Esophagus muscularis mucosa (tissue), 4 donors: Measurements from ENCODE around the gene HOXD8. TPM values are rescaled to one million over a fixed set of nuclear protein-coding genes. Genes with fewer than 3 reads are reported as not detected.

Experiments
- DNase-seq: peaks from one replicate; pipeline ENCODE4 v3.0.0-alpha.2; 2017; ENCODE audit errors: extremely low spot score
- H3K27ac ChIP-seq, 4 donors: fragments of 200-600 bp; sonication (generic); replicated peaks in 1 of 4; 1 replicate in 3 of 4; 2 replicates in 1 of 4; pipeline ENCODE4 v1.5.1; 2016 to 2019; ENCODE audit warnings: mild to moderate bottlenecking in 1 of 4
- H3K27me3 ChIP-seq, 4 donors: fragments of 200-600 bp; sonication (generic); one replicate each; pipeline versions ENCODE4 v1.5.1 to v1.6.0; 2016 to 2019
- H3K36me3 ChIP-seq, 4 donors: fragments of 200-600 bp; sonication (generic); one replicate each; pipeline ENCODE4 v1.5.1; 2016 to 2019
- H3K4me1 ChIP-seq, 4 donors: fragments of 200-600 bp; sonication (generic); one replicate each; pipeline ENCODE4 v1.5.1; 2016 to 2019
- H3K4me3 ChIP-seq, 4 donors: fragments of 200-600 bp; sonication (generic); 1 replicate in 2 of 4; 2 replicates in 2 of 4; pipeline ENCODE4 v1.5.1; 2016 to 2019; ENCODE audit warnings: mild to moderate bottlenecking in 4 of 4, moderate library complexity in 1 of 4
- H3K9me3 ChIP-seq, 4 donors: fragments of 200-600 bp; sonication (generic); 1 replicate in 3 of 4; 2 replicates in 1 of 4; pipeline ENCODE4 v1.5.1; 2016 to 2019
- EP300 ChIP-seq: sonication (generic); formaldehyde crosslinking; IDR thresholded peaks from one replicate; pipeline ENCODE4 v1.6.1; 2017; ENCODE audit warnings: antibody characterized with exemption
- POLR2A ChIP-seq: fragments of 450-650 bp; IDR thresholded peaks from one replicate; pipeline ENCODE4 v1.6.1; 2017; ENCODE audit warnings: antibody characterized with exemption, moderate library complexity, mild to moderate bottlenecking, low read depth
- POLR2AphosphoS5 ChIP-seq, 2 donors: sonication (generic); formaldehyde crosslinking; IDR thresholded peaks; one replicate each; pipeline ENCODE4 v1.6.1; 2017; ENCODE audit warnings: antibody characterized with exemption in 2 of 2
- WGBS: methylation state at CpG from one replicate; pipeline ENCODE4 v1.1.5; 2018; 5-methylcytosine and 5-hydroxymethylcytosine counted together
- intact Hi-C: fragments of 100-400 bp; cut with DNase I; formaldehyde crosslinking; loops from one replicate; pipeline ENCODE4 v1.15.1; 2023
- total RNA-seq, 4 donors: library from RNA; depleted of rRNA; stranded (reverse); fragments of >200 nt; gene quantifications; one replicate each; pipeline versions ENCODE4 v1.1.0 to v1.2.1, GENCODE V29; 2016
- TF ChIP-seq, protein P1 (sequence below), 3 experiments: fragments of 200-600 bp in 2 of 3; fragments of 450-650 bp in 1 of 3; sonication (generic) in 2 of 3; IDR thresholded peaks; one replicate each; pipeline ENCODE4 v1.5.1; 2017 to 2019; ENCODE audit warnings: antibody characterized with exemption in 3 of 3, mild to moderate bottlenecking in 2 of 3, moderate library complexity in 1 of 3

The HOXD8 gene
- total RNA-seq, 4 donors from 2014 or later, result 3.7 to 4.8 (median 4.3) TPM

DNA sequence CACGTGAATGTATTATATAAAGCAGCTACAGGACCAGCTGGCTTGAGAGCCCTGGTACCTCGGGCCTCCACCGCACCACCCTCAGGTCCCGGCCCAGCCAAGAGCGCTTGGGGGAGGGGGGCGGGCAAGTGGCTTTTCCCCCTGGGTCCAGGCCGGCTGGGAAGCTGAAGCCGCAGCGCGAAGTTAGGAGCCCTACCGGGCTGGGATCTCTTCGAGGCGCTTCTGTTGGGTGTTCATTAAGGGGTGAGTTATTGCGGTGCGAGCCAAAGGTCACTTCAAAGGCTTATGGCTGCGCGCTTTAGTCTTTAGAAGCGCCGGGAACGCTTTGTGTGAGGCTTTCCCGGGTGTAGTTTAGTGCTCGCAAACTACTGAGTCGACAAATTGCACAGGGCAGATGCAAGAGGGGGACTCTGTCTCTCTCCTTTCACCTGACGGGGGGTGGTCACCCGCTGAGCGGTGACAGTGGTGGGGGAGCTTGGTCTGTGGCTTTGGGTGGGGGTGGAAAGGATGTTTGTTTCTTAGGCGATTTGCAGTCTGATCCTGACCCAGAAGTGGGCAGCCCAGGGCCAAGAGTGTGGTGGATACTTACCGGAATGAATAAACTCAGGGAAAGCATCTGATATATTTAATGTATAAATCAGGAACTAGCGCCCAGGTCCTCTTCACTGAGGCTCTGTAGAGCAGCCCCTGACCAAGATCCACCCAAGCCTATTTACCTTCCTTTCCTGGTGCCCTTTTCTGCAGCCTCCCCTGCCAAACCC, 33.6 kb downstream of the HOXD8 start:
- DNase-seq, result no peak
- peaks cover 0 to 100% (median 70%) of the 10 kb centered on the region in 4 donors for H3K27me3 ChIP-seq

DNA sequence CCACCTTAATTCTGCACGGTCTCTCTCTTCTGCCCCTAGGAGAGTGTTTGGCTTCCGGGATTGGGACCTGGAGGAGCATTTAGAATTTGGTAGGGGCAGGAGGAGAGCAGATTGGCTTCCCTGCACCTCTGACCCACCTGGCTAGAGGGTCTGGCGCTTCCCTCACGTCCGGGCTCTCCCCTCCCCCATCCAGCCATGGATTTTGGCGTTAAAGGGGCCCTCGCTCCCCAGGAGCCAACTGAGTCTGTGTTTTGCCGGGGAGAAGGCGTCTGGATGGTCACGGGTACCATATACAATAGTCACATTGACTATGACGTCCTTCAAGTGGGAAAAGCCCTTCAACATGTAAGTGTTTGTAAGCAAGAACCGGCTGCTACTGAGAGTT, 34.2 kb downstream of the HOXD8 start:
- 18% methylated on average over 12 of the region's 12 CpGs for WGBS
- intact Hi-C loops, result no loop called here
- Histone ChIP-seq H3K27me3 (peaks cover 0 to 100% (median 64%) of the 10 kb centered on the region in 4 donors), H3K27ac (no peak overlapping the region), H3K4me3 (no peak overlapping the region), H3K9me3 (peaks cover 0 to 5% (median 0%) of the 10 kb centered on the region in 4 donors), H3K4me1 (peaks cover 11 to 48% (median 38%) of the 10 kb centered on the region in 4 donors), H3K36me3 (no peaks in the 10 kb centered on the region)
- TF ChIP-seq POLR2A, result no peak
- TF ChIP-seq, protein P1, sequence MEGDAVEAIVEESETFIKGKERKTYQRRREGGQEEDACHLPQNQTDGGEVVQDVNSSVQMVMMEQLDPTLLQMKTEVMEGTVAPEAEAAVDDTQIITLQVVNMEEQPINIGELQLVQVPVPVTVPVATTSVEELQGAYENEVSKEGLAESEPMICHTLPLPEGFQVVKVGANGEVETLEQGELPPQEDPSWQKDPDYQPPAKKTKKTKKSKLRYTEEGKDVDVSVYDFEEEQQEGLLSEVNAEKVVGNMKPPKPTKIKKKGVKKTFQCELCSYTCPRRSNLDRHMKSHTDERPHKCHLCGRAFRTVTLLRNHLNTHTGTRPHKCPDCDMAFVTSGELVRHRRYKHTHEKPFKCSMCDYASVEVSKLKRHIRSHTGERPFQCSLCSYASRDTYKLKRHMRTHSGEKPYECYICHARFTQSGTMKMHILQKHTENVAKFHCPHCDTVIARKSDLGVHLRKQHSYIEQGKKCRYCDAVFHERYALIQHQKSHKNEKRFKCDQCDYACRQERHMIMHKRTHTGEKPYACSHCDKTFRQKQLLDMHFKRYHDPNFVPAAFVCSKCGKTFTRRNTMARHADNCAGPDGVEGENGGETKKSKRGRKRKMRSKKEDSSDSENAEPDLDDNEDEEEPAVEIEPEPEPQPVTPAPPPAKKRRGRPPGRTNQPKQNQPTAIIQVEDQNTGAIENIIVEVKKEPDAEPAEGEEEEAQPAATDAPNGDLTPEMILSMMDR (IDR thresholded peaks at IDR 0.05), result no peak
- no peak for TF ChIP-seq POLR2AphosphoS5 (IDR thresholded peaks at IDR 0.05)
- no peak for TF ChIP-seq EP300
- no peak for DNase-seq

More for the DNA sequence above, 33.6 kb downstream of the HOXD8 start:
- H3K4me3 ChIP-seq, result no peak overlapping the region
- WGBS, result 34% methylated on average over 19 of the region's 29 CpGs
- no peaks in the 10 kb centered on the region for H3K36me3 ChIP-seq
- peaks cover 0 to 5% (median 0%) of the 10 kb centered on the region in 4 donors for H3K9me3 ChIP-seq
- peaks cover 11 to 54% (median 43%) of the 10 kb centered on the region in 4 donors for H3K4me1 ChIP-seq
- TF ChIP-seq, protein P1 (IDR thresholded peaks at IDR 0.05), result no peak
- TF ChIP-seq EP300 (no peak), POLR2AphosphoS5 (IDR thresholded peaks at IDR 0.05) (no peak), POLR2A (no peak)
- no peak overlapping the region for H3K27ac ChIP-seq
- intact Hi-C loops, result no loop called here

DNA sequence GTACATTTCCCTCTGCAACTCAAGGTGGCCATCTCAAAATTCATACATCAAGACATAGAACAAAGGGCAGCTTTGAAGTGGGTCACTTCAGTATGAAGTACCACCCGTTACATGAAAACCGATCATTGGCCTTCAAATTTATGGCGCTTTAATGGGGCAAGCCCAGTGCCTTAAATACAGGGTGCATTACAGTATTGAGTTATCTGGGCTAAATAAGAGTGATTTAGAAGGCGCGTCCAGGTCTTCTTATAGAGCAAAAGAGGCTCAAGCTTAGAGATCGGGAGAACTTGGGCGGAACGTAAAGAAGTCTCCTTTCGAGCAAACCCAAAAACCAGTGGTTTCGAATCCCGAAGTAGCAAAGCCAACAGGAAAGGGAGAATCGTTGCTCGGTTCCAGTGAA, 34.7 kb downstream of the HOXD8 start:
- Histone ChIP-seq H3K36me3 (no peaks in the 10 kb centered on the region), H3K27ac (no peak overlapping the region), H3K9me3 (peaks cover 0 to 5% (median 0%) of the 10 kb centered on the region in 4 donors), H3K4me3 (no peak overlapping the region), H3K4me1 (peaks cover 11 to 42% (median 32%) of the 10 kb centered on the region in 4 donors), H3K27me3 (peaks cover 0 to 100% (median 61%) of the 10 kb centered on the region in 4 donors)
- intact Hi-C loops, result no loop called here
- no peak for DNase-seq
- TF ChIP-seq EP300 (no peak), POLR2AphosphoS5 (IDR thresholded peaks at IDR 0.05) (no peak), POLR2A (no peak)
- TF ChIP-seq, protein P1 (IDR thresholded peaks at IDR 0.05), result no peak
- 46% methylated on average over 13 of the region's 13 CpGs for WGBS

DNA sequence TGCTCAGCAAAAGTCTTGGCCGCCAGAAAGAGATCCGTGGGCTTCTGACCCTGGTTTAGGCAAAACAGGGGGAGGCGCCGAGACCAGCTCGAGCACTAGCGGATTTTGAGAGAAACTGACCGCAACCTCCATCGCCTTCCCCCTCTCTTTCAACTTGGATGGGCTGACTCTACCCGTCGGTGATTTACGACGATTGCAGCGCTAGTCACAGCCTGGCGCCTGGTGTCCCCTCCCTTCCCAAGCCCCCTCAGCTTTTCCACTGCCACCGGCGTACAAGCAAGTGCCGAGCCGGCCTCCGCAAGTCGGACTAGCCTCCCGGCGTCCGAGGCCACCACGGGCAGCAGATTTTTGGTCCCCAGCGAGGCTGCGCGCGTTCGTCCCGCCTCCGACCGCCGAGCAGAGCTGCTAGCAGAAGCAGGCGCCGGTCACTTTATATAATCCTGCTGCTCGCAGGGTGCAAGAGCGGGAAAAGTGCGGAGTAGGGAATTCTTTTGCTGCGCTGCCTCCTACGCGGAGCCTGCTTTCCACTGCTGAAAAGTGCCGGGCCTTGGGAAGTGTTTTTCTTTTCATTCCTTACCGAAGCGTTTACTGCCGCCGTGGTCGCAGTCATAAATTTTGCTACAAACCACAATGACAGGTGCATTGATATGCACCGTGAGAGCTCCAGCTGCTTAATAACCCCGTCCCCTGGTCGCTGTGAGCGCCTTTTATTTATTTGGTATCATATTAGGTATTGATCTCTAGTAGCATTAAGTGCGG, 35.3 kb downstream of the HOXD8 start:
- Histone ChIP-seq H3K4me3 (peak overlapping the region in 1 of 4 donors; percentile 1), H3K4me1 (peaks cover 7 to 37% (median 26%) of the 10 kb centered on the region in 4 donors), H3K9me3 (peaks cover 0 to 5% (median 0%) of the 10 kb centered on the region in 4 donors), H3K36me3 (no peaks in the 10 kb centered on the region), H3K27ac (no peak overlapping the region), H3K27me3 (peaks cover 0 to 100% (median 59%) of the 10 kb centered on the region in 4 donors)
- DNase-seq, result no peak
- 18% methylated on average over 46 of the region's 52 CpGs for WGBS
- intact Hi-C loops, result no loop called here
- no peak for TF ChIP-seq POLR2AphosphoS5 (IDR thresholded peaks at IDR 0.05)
- TF ChIP-seq, protein P1 (IDR thresholded peaks at IDR 0.05), result no peak
- TF ChIP-seq POLR2A, result no peak
- no peak for TF ChIP-seq EP300
